Right ventricle myocardium superior (tissue), 1 donor: ENCODE data around the gene FANCC. TPM values are rescaled to one million over a fixed set of nuclear protein-coding genes. Genes with fewer than 3 reads are reported as not detected.
"Not testable (repeated sequence)": the region's sequence is repeated elsewhere in the genome, so short reads cannot be mapped to it uniquely, and the experiment has no call there.

Experiments
- ATAC-seq: fragments of 200-7000 bp; cut with Tn5 transposase; one replicate; pipeline ENCODE4 v1.9.1; 2020; ENCODE audit warnings: mild to moderate bottlenecking; ENCODE audit not compliant: poor library complexity
- DNase-seq: peaks from one replicate; pipeline ENCODE4 v3.0.0-alpha.2; 2020
- intact Hi-C: fragments of 100-400 bp; cut with DNase I; formaldehyde crosslinking; loops from one replicate; pipeline ENCODE4 v1.11.2; 2022
- total RNA-seq: library from RNA; stranded (reverse); fragmentation: NEBNext Ultra II Directional; extraction: Animal tissue kit (Norgen Biotek cat#: 25700); gene quantifications from one replicate; pipeline ENCODE4 v1.2.1, GENCODE V29; 2021
- donor health status: DM: no; HTN: yes; CAD: no; lungs with severe emphysema.

Gene FANCC
- total RNA-seq, 1 donor from 2014 or later: 4.6 TPM

DNA sequence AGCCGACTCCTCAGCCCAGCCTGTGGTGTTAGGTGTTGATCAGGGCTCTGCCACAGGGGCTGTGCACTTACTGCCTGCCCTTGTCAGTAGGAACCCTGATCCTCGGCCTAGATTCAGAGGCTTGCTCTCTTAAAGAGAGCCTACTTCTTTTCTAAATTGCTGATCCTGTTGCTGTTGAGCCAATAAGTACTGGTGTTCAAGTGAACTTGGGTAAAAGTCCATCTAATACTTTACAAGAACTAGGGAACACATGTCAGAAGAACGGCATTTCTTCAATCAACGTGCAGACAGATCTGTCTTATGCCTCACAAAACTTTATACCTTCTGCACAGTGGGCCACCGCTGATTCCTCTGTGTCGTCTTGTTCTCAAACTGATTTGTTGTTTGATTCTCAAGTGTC, 24.2 kb downstream of the FANCC start:
- ATAC-seq, intact Hi-C loops, DNase-seq: not testable (repeated sequence)

DNA sequence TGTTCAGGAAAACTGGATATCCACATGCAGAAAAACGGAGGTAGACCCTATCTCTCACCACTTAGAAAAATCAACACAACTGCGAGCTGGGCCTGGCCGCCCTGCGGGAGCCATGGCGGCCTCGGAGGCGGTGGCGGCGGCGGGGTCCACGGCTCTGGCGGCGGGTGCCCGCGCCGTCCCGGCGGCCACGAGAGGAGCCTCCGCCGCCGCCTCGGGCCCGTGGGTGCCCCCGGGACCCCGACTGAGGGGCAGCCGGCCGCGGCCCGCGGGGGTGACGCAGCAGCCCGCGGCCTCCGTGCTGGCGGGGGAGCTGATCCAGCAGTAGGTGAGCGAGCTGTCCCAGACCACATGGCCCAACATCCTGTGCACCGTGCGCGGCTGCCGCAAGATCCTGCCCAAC, 25.3 kb downstream of the FANCC start:
- intact Hi-C loops: no loop called here
- no peak for ATAC-seq
- no peak for DNase-seq

DNA sequence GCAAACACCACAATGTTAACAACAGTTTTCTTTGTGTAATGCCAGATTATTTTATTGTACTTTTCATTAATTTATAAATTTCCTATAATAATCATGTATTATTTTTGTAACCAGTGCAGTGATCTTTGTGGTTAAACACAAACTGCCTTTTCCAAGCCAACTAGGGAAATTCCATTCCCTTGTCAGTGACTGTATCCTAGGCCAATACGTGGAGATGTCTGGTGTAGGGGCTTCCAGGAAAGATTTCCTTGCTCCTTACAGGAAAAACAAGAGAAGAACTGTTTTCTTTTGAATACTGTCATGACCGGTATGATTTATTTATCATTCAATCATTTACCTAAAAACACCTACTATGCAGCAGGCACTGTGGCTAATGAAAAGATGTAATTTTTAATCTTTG, 31.4 kb downstream of the FANCC start:
- DNase-seq (no peak), ATAC-seq (no peak)
- intact Hi-C loops: no loop called here

DNA sequence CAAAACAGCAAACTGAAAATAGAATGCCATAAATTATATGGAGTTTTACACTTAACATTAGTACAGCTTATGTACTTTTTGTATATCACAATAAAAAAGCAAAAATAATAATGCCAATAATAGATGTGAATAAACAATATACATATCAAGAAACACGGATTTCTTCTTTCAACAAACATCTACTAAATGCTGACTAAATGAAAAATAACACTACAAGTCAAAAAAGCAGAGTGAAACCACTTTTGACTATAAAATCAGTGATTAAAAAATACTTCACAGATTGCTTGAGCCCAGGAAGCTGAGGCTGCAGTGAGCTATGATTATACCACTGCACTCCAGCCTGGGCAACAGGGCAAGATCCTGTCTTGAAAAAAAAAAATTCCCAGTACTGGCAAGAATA, 32.2 kb downstream of the FANCC start:
- ATAC-seq (no peak), DNase-seq (no peak)
- intact Hi-C loops: no loop called here

DNA sequence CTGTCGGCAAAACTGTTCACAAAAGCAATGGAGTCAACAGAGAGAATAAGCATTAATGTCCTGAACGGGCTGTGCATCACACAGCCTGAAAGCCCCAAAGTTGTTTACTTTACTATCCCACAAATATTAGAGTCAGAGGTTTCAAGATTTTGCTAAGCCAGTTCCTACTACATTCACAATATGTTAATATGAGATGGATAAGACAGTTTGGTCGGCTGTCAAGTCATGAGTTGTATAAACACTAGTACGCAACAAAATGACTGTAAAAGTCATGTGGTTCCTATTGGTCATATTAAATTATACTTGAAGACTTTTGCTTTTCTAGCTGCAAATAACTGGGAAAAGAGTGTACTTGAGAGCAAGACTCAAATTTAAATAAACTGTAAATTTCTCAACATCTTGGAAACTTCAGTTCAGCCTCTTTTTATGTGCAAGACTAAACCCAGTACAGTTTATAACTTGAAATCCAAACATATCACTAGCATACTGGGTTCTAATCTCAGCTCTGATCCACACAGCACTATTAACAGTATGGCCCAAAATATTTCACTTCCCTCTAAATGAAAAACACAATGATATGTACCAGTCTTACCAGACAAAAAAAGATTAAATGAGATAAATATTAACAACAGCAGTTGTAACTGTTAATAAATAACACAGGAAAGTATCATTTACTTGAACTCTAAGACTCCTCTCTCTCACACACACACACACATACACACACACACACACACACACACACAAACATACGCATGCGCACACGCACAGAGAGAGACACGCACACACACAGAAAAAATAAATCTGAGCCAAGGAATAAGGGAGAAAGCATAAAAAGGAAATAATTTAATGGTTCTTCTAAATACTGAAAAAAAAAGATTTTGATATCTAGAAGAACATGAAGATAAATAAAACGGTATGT, 33.1 kb downstream of the FANCC start:
- DNase-seq: no peak
- intact Hi-C loops: no loop called here
- no peak for ATAC-seq

DNA sequence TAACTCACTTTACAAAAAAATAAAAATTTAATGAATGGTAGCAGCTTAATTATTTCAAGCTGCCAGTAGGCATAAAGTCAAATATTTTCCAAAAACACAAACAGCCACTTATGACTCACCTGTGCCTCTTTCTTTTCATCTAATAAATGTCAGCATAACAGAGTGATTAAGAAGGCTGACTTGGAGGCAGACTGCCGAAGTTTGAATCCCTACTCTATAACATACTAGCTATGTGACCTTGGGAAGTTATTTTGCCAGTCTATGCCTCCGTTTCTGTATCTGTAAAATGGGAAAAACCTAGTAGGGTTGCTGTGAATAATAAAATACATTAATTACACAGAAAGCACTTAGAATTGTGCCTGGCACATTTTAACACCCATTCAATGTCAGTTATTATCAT, 33.8 kb downstream of the FANCC start:
- intact Hi-C loops: no loop called here
- DNase-seq: no peak
- ATAC-seq: no peak

DNA sequence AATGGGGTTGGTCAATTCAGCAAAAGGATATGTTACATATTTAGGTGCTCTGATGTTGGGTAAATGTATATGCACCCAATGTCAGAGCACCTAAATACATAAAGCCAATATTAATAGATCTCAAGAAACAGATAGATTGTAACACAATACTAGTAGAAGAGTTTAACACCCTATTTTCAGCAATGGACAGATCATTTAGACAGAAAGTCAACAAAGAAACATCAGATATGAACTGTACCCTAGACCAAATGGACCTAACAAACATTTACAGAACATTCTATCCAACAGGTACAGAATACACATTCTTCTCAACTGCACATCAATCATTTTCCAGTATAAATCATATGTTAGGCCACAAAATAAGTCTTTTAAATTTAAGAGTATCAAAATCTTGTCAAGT, 35.2 kb downstream of the FANCC start:
- ATAC-seq (no peak), DNase-seq (no peak)
- intact Hi-C loops: no loop called here

DNA sequence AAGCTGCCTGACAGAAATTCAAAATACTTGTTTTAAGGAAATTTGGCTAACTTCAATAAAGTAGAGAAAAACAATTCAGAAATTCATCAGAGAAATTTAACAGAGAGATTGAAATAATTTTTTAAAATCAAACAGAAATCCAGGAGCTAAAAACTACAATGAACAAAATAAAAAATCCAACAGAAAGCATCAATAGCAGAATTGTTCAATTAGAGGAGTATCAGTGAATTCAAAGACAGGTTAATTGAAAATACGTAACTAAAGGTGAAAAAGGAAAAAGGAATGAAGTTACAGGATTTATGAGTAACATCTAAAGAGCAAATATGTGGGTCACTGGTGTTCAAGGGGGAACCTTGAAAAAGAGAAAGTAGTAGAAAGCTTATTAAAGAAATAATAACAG, 36.8 kb downstream of the FANCC start:
- ATAC-seq (no peak), DNase-seq (no peak)
- intact Hi-C loops: no loop called here

DNA sequence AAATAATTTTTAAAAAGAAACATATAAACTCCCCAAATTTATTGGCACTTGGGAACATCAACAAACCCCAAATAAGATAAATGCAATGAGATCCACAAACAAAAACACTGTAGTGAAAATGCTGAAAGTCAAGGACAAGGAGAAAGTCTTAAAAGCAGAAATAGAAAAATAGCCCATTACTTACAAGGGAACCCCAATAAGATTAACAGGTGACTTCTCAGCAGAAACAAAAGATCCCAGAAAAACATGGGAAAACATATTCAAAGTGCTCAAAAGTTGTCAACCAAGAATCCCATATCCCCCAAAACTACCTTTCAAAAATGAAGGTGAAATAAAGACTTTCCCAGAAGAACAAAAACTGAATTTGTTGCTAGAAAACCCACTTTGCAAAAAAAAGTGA, 40.0 kb downstream of the FANCC start:
- no peak for DNase-seq
- intact Hi-C loops: no loop called here
- no peak for ATAC-seq

DNA sequence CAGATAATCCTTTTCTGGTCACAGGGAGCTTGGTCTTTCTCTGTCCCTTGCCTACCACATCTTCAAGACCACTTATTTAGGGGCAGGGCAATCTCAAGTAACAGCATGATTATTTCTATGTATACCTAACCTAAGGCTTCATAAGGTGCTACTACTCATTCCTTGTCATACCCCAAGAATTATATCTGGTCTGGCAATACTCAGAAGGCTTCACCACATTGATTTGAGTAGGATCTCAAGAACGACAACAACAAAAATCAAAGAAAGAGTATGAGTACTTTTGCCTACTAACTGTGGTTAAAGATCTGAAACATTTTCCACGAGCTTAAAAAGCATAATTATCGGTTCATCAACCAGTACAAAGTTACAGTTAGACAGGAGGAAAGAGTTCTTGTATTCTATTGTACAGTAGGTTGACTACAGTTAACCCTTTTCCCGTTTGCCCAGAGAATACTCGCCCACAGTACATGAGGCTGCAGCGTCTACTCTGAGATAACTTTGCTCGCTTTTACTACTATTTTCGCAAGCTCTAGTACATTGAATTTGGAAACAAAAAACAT, 41.0 kb downstream of the FANCC start:
- intact Hi-C loops: no loop called here
- no peak for DNase-seq
- ATAC-seq: no peak

DNA sequence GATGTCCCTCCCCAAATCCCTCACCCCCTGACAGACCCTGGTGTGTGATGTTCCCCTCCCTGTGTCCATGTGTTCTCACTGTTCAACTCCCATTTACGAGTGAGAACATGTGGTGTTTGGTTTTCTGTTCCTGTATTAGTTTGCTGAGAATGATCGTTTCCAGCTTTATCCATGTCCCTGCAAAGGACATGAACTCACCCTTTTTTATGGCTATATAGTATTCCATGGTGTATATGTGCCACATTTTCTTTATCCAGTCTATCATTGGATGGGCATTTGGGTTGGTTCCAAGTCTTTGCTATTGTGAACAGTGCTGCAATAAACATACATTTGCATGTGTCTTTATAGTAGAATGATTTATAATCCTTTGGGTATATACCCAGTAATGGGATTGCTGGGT, 43.3 kb downstream of the FANCC start:
- ATAC-seq, DNase-seq, intact Hi-C loops: not testable (repeated sequence)

DNA sequence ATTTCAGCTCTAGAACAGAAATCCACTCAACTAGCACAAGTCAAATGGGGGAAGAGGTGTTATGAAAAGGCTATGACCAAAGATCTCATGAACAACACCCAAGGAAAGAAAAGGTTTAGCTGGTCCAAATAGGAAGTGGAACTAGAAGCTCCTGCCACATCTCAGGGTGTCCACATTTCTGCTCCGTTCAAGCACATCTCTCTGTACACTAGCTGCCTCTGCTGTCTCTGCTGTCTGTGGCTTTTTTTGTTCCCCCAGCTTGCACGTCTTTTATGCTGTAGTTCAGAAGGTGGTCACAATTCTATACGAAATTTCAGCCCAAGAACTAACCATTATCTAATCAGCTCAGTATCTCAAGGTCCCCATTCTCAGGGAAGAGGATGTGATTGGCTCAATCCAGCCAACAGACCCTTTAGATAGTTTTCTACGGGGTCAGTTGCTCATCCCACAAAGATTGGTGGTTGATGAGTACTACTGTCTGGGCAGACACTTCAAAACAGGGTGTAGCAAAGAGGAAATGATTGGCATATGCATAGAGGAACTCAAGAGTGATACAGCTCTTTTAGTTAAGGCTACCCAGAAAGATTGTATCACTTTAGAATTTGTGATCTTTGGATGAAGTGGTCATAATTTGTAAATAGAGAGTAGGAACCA, 44.0 kb downstream of the FANCC start:
- intact Hi-C loops: no loop called here
- no peak for DNase-seq
- ATAC-seq: no peak

DNA sequence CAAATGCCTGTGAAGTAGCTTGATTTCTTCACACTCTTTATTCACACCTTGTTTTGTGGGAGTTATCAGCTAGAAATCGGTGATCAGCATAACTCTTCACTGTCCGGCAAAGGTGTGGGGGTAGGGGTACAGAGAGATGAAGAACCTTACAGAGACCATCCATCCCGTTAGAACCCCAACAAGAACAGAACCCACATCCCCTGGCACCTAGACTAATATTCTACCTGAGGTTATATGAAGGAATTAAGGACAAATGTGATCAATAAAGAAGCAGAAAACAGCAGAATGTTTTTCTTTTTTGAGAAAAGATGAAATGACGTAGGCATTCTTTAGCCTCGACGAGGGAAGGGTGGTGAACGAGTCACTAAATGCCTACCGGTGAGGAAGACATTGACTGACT, 44.7 kb downstream of the FANCC start:
- no peak for DNase-seq
- intact Hi-C loops: no loop called here
- ATAC-seq: no peak

DNA sequence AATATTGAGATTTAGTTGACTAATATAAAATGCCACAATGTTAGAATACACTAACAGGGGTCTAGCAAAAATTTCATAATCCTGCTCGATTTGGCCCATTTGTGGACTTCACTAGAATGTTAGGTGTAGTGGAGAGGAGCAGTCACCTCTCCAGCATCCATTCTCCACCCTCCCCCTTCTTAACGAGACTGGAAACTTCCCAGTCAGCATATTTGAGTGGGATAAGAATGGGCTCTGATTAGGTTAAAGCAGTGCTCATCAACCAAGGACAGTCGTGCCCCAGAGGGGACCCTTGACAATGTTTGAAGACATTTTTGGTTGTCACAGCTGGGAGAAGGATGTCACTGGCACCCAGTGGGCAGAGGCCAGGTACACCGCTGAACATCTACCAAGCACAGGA, 46.7 kb downstream of the FANCC start:
- ATAC-seq (no peak), DNase-seq (no peak)
- intact Hi-C loops: no loop called here

DNA sequence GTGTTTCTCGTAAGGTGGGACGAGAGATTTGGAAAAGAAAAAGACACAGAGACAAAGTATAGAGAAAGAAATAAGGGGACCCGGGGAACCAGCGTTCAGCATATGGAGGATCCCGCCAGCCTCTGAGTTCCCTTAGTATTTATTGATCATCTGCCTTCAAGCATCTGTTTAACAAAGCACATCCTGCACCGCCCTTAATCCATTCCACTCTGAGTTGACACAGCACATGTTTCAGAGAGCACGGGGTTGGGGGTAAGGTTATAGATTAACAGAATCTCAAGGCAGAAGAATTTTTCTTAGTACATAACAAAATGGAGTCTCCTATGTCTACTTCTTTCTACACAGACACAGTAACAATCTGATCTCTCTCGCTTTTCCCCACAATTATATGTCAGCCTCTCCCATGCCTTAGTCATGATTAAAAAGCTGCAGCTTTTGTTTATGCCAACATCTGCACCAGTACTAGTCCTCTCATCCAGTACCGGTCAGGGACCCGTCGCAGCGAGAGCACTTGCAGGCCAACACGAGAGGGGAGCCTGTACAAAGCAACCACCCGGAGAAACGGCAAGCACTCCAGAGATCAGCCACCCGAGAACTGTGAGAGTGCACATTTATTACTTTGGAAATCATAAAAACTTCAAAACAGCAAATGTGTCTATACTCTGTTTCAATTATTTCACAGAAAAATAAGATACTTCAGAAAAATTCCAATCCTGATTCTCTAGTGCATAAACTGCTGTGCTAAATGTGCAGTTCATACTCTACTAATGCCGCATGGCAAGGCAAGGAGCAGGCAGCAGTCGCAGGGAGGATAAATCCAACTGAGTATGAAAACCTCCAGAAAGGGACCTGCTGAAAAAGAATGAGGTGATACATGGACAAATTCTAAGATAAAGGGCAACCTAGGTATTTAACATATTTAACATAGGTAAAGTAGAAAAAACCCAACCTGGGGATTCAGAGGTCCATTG, 47.4 kb downstream of the FANCC start:
- intact Hi-C loops, ATAC-seq: not testable (repeated sequence)

DNA sequence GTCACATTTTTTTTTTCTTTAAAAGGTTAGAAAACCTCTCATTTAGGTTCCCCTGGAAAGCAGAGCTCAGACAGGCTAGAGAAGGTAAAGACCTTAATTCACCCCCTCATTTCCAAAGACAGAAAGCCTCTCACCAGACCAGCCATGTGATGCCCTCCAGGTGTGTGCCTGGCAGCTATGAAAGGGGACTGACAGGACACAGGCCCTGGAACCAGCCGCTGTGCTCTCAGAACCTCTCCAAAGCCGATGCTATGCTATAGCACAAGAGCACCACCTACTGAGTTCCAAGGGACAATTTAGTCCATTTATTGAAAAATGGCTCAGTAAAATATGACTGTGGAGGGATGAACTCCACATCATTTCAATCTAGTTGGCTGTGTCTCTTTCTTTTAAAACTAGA, 48.8 kb downstream of the FANCC start:
- DNase-seq (no peak), ATAC-seq (peak; percentile 58)
- intact Hi-C loops: no loop called here

More for the DNA sequence above, 47.4 kb downstream of the FANCC start:
- not testable (repeated sequence) for DNase-seq

DNA sequence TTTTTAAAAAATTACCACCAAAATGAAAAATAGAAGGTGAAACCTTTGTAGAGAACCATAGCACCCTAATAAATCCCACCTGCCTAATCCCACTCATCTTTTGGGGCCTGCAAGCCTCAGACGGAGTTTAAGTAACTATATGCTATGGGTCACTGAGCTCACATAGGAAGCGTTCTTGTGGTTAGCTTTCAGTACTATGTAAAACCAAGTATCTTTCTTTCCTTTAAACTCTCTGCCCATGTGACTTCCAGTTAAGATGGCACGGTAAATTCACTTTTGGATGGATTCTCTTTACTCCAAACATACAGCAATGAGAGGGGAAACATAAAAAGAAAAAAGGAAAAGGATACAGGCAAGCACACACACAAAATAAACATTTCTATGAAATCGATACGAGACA, 50.9 kb downstream of the FANCC start:
- intact Hi-C loops: no loop called here
- DNase-seq: no peak
- no peak for ATAC-seq

DNA sequence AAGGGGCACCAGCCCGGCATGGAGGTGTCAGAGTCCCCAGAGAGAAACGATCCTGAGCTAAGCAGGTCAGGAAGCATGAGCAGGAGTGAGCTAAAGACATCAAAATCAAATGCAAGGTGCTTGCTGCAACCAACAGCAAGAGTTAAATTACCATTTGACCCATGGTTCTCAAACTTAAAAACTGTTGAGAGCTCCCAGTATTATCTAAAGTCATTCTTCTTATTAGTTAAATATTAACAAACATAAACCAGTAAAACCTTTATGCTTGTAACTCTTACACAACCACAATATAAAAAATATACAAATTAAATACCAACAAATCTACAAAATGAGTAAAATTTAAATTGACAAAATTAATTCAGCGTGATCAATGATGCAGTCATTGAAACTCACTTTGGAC, 51.5 kb downstream of the FANCC start:
- ATAC-seq: no peak
- intact Hi-C loops: no loop called here

More for the DNA sequence above, 51.5 kb downstream of the FANCC start:
- no peak for DNase-seq
